Retinal pigment epithelial cell (primary cell): ENCODE measurements around the gene TTPAL.
A peak's percentile ranks its signal among the peaks of the same experiment; 100 is the strongest.

Experiments used
- DNase-seq: peaks from one replicate; pipeline ENCODE4 v3.0.0-alpha.2; 2010; ENCODE audit warnings: low read depth
- H3K4me3 ChIP-seq: 2 replicates; pipeline ENCODE4 v1.5.1; 2011; ENCODE audit warnings: mild to moderate bottlenecking, low read length, control low read depth, moderate library complexity
- TF ChIP-seq, protein P1 (sequence below): conservative IDR thresholded peaks from 2 replicates; pipeline ENCODE4 v1.5.1; 2011; ENCODE audit warnings: low read depth, low read length, control low read depth, inconsistent platforms

Gene TTPAL

DNA sequence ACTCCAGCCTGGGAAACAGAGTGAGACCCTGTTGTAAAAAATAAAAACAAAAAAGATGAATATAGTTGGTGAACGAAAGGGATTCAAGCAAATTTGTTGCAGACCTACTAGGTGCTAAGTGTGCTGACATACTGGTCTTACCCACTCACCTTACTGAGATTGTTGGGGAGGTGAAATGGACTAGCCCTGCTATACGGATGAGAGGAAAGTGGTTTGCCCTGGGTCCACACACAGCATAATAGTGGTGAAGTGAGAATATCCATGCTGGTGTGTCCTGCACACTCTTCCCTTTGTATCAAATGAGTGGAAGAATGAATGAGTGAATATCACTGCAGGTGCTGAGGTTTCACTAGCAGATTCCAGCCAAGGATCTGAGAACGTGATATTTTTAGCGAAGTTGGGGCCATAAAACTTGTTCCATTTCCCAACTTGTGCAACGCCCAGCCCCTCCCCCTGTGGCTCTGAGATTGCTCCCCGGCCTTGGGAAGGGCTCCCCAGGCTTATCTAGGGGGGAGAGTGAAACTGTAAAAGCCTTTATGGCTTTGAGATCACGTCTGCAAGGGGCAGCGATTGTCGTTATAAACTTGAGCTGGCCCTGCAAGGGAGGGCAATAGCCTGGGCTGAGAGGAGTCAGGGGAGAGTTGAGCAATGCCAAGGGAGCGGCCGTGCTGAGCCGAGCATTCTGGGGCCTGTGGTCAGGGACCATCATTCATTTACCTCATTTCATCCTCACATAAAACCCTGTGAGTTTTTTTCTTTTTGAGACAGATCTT, 33.2 kb upstream of the TTPAL start:
- TF ChIP-seq, protein P1, sequence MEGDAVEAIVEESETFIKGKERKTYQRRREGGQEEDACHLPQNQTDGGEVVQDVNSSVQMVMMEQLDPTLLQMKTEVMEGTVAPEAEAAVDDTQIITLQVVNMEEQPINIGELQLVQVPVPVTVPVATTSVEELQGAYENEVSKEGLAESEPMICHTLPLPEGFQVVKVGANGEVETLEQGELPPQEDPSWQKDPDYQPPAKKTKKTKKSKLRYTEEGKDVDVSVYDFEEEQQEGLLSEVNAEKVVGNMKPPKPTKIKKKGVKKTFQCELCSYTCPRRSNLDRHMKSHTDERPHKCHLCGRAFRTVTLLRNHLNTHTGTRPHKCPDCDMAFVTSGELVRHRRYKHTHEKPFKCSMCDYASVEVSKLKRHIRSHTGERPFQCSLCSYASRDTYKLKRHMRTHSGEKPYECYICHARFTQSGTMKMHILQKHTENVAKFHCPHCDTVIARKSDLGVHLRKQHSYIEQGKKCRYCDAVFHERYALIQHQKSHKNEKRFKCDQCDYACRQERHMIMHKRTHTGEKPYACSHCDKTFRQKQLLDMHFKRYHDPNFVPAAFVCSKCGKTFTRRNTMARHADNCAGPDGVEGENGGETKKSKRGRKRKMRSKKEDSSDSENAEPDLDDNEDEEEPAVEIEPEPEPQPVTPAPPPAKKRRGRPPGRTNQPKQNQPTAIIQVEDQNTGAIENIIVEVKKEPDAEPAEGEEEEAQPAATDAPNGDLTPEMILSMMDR: no peak
- no peak overlapping the region for H3K4me3 ChIP-seq
- DNase-seq: no peak

DNA sequence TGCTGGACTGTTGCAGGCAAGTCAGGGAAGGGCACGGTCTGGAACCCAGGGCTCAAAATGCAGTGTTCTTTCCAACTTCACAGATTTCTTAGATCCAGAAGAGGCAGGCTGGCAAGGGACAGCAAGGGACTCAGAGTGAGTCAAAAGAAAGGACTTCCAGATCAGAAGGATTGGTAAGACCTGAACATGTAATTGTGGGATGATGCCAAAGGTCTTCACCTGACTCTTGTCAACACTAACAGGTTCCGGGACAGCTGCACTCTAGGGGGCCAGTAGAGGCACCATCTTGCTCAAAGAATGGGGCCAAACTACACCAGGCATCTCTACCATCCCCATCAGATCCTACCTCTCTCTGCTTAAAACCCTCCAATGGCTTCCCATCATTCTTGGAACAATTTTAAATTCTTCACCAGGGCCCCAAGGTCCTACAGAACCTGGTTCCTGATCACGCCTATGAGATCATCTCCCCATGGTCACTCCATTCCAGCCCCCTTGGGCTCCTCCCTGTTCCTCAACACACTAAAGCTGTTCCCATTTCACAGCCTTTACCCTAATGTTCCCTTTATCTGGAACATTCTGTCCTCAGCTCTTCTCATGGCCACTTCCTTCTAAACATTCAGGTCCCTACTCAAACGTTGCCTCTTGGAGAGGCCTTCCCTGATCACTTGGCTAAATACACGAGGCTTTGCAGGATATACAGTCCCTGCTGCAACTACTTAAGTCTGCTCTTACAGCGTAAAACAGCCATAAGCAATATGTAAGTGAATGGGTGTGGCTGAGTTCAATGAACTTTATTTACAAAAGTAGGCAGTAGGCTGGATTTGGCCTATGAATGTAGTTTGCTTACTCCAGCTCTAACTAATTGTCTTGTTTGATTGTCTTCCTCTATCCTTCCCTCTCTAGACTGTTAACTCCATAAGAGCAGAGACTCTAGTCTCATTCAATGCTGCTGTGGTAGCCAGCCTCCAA, 29.6 kb upstream of the TTPAL start:
- no peak for DNase-seq
- TF ChIP-seq, protein P1: no peak
- no peak overlapping the region for H3K4me3 ChIP-seq

GRCh38 chr20:44447827-44448419, 27.8 kb upstream of the TTPAL start:
- H3K4me3 ChIP-seq: no peak overlapping the region
- DNase-seq: no peak
- TF ChIP-seq, protein P1: no peak

DNA sequence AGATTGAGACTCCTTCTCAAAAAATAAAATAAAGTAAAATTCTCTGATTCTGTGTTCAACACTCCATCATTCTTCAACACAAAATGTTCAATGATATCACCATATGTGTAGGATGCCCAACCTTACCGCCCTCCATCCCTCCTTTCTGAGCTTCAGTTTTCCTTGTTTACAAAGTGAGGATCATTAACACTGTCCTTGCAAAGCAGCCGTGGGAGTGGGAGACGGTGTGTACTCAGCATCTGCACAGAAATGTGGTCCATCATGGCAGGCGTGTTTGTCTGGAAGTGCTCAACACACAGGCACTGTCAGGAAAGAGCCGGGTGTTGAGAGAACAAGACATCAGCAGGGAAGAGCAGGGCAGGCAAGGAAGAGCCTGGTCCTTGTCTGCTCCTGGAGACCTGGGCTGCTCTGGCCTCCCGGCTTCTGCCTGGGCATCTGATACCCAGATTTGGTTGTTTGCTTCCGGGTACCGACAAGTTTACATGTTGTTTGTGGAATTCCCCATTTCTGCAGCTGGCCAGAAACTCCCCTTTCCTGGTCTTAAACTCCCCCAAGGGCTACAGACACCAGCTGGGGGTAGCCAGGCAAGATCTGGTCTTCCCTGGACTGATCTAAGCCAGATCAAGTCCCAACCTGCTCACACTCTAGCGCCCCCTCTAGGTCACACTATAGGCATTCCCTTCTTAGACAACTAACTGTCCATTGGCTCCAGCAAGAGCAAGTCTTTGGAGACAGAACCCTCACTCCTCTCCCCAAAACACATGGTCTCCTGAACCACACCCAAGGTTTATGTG, 26.7 kb upstream of the TTPAL start:
- no peak for DNase-seq
- TF ChIP-seq, protein P1: peak; percentile 49
- no peak overlapping the region for H3K4me3 ChIP-seq

DNA sequence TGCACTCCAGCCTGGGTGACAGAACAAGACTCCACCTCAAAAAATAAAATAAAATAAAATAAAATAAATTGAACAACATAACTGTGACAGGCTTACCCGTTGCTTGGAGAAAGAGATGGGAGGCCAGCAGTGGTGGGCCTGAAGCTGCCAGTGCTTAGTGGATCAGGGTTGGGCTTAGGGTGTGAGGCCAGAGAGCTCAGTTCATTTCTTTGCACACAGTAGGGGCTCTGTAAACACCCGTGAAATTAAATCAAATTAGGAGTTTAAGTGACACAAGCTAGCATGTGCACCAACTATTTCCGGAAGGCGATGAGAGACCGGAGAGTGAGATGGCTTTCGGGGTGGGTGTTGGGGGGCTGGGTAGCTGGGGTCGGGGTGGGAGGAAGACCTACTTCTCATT, 25.8 kb upstream of the TTPAL start:
- no peak for DNase-seq
- TF ChIP-seq, protein P1: no peak
- H3K4me3 ChIP-seq: no peak overlapping the region

GRCh38 chr20:44450281-44450889, 25.3 kb upstream of the TTPAL start:
- TF ChIP-seq, protein P1: no peak
- no peak for DNase-seq
- no peak overlapping the region for H3K4me3 ChIP-seq
